Gastrocnemius medialis (tissue), 4 donors: ENCODE results near the gene SLC35B1.

Experiments used
- CTCF ChIP-seq, 5 experiments: fragments of 450-650 bp in 3 of 5; fragments of 200-600 bp in 2 of 5; sonication (generic) in 2 of 5; IDR thresholded peaks in 4 of 5; conservative IDR thresholded peaks in 1 of 5; 1 replicate in 4 of 5; 2 replicates in 1 of 5; pipeline ENCODE4 v1.5.1; 2016 to 2019; ENCODE audit warnings: antibody characterized with exemption in 5 of 5, mild to moderate bottlenecking in 3 of 5, moderate library complexity in 3 of 5
- POLR2A ChIP-seq, 2 donors: fragments of 450-650 bp; IDR thresholded peaks; one replicate each; pipeline ENCODE4 v1.6.1; 2017; ENCODE audit warnings: antibody characterized with exemption in 2 of 2, mild to moderate bottlenecking in 2 of 2, moderate library complexity in 2 of 2

- no peak for TF ChIP-seq CTCF (IDR thresholded peaks at IDR 0.05 in 4 of 5, conservative IDR thresholded peaks at IDR 0.05 in 1 of 5)
- TF ChIP-seq POLR2A (IDR thresholded peaks at IDR 0.05) = no peak
These were observed 34.4 kb upstream of the SLC35B1 start for GRCh38 chr17:49742166-49742638.
